GM23248 (cell line): ENCODE results near the gene ZNF407.
"Not testable (repeated sequence)": the region's sequence is repeated elsewhere in the genome, so short reads cannot be mapped to it uniquely, and the experiment has no call there.

ENCODE experiments used
- EZH2 ChIP-seq: fragments of 200-600 bp; sonication (generic); IDR thresholded peaks from 2 replicates; pipeline ENCODE4 v1.6.1; 2018; ENCODE audit warnings: antibody characterized with exemption, mild to moderate bottlenecking; ENCODE audit not compliant: insufficient read depth, poor library complexity, severe bottlenecking
- EZH2phosphoT487 ChIP-seq: fragments of 200-600 bp; sonication (generic); IDR thresholded peaks from 2 replicates; pipeline ENCODE4 v1.6.1; 2018; ENCODE audit warnings: antibody characterized with exemption, moderate library complexity, mild to moderate bottlenecking, low read depth; ENCODE audit not compliant: insufficient read depth

- TF ChIP-seq EZH2phosphoT487, EZH2: not testable (repeated sequence)
Observed at GRCh38 chr18:74971776-74972175, 374.1 kb downstream of the ZNF407 start.
